K562 (cell line): ENCODE results near the gene PTPN13. TPM values are rescaled to one million over a fixed set of nuclear protein-coding genes. Genes with fewer than 3 reads are reported as not detected.

Source experiments
- ATAC-seq: fragments of 200-7000 bp; cut with Tn5 transposase; 3 replicates; pipeline ENCODE4 v1.9.1; 2020; ENCODE audit warnings: moderate library complexity
- BruUV-seq: library from RNA; stranded (reverse); fragments of 400-500 nt; replicated peaks from 2 replicates; lab custom pipeline; 2021; lab: Mats Ljungman, UMichigan
- CTCF ChIA-PET: fragments of 300-600 bp; formaldehyde crosslinking; extraction: SDS; loops from one replicate; lab custom pipeline; 2021; ENCODE audit warnings: low intra/inter-chr PET ratio; lab: Yijun Ruan, JAX
- POLR2A ChIA-PET: fragments of 300-600, 350-650 bp; sonication (Branson Sonifier 250); formaldehyde crosslinking; extraction: SDS; loops from one replicate; lab custom pipeline; 2021; ENCODE audit warnings: antibody characterized with exemption, inconsistent platforms; lab: Yijun Ruan, JAX
- DNase-seq, 4 experiments: peaks; one replicate each; pipeline versions ENCODE4 v3.0.0 to v3.0.0-alpha.2; 2011 to 2018; ENCODE audit warnings: low spot score in 3 of 4, mixed read lengths in 3 of 4; ENCODE audit errors: extremely low read depth in 1 of 4
- FAIRE-seq: peaks from 2 replicates; lab custom pipeline; 2011; peaks lifted over from hg19 to GRCh38; lab: Jason Lieb, UNC
- H2AFZ ChIP-seq: 2 replicates; pipeline ENCODE4 v1.6.0; 2011; ENCODE audit warnings: low read depth, low read length, control low read depth, inconsistent platforms
- H3K27ac ChIP-seq: fragments of 200-600 bp; 3 replicates; pipeline ENCODE4 v1.8.0; 2011; ENCODE audit warnings: low read depth, mild to moderate bottlenecking, control low read depth, inconsistent platforms, low read length, moderate library complexity, mixed read lengths; ENCODE audit errors: extremely low read depth
- H3K27me3 ChIP-seq, 2 experiments: fragments of 300-600 bp in 1 of 2; 2 replicates in 1 of 2; 3 replicates in 1 of 2; pipeline versions ENCODE4 v1.6.0 to v1.8.0; 2011; ENCODE audit warnings: inconsistent platforms in 2 of 2, low read length in 2 of 2, mild to moderate bottlenecking in 1 of 2, mixed read lengths in 1 of 2, moderate library complexity in 1 of 2; ENCODE audit not compliant: control insufficient read depth in 2 of 2, insufficient read depth in 2 of 2
- H3K36me3 ChIP-seq: fragments of 300-600 bp; 3 replicates; pipeline ENCODE4 v1.8.0; 2011; ENCODE audit warnings: mild to moderate bottlenecking, low read length, inconsistent platforms; ENCODE audit not compliant: control insufficient read depth, insufficient read depth
- H3K4me1 ChIP-seq, 2 experiments: fragments of 200-600 bp in 1 of 2; replicated peaks in 1 of 2; 2 replicates in 1 of 2; 3 replicates in 1 of 2; pipeline versions ENCODE4 v1.5.1 to v1.8.0; 2011; ENCODE audit warnings: inconsistent platforms in 2 of 2, low read length in 2 of 2, mild to moderate bottlenecking in 1 of 2, mixed read lengths in 1 of 2, moderate library complexity in 1 of 2; ENCODE audit not compliant: control insufficient read depth in 2 of 2, insufficient read depth in 2 of 2
- H3K4me2 ChIP-seq: 2 replicates; pipeline ENCODE4 v1.6.1; 2011; ENCODE audit warnings: low read length, control low read depth, inconsistent platforms, mixed read lengths; ENCODE audit not compliant: insufficient read depth
- H3K4me3 ChIP-seq: fragments of 200-600 bp; sonication (generic), shearing (Covaris generic); 2 replicates; pipeline ENCODE4 v1.5.1; 2016; ENCODE audit warnings: control low read depth, inconsistent platforms
- H3K79me2 ChIP-seq: fragments of 200-600 bp; 3 replicates; pipeline ENCODE4 v1.8.0; 2011; ENCODE audit warnings: low read length, inconsistent platforms; ENCODE audit not compliant: control insufficient read depth, insufficient read depth
- H3K9ac ChIP-seq, 2 experiments: 2 replicates each; pipeline versions ENCODE4 v1.6.0 to v1.6.1; 2011; ENCODE audit warnings: low read depth in 2 of 2, low read length in 2 of 2, control low read depth in 1 of 2, inconsistent platforms in 1 of 2, mild to moderate bottlenecking in 1 of 2, mixed read lengths in 1 of 2; ENCODE audit not compliant: insufficient read depth in 1 of 2
- H3K9me1 ChIP-seq: one replicate; pipeline ENCODE4 v1.6.0; 2011; ENCODE audit warnings: inconsistent platforms, mild to moderate bottlenecking, low read length, moderate library complexity; ENCODE audit not compliant: control insufficient read depth, insufficient read depth
- H3K9me3 ChIP-seq: replicated peaks from 2 replicates; pipeline ENCODE4 v1.5.1; 2011; ENCODE audit warnings: low read depth, low read length, inconsistent platforms; ENCODE audit not compliant: control insufficient read depth, insufficient read depth
- H4K20me1 ChIP-seq: replicated peaks from 2 replicates; pipeline ENCODE4 v1.6.1; 2011; ENCODE audit warnings: low read length, inconsistent platforms, mixed read lengths; ENCODE audit not compliant: control insufficient read depth, insufficient read depth
- BACH1 ChIP-seq: fragments of 200-800 bp; sonication (Bioruptor generic); IDR thresholded peaks from 2 replicates; pipeline ENCODE4 v1.6.1; 2016; ENCODE audit warnings: missing genetic modification characterization, missing compliant biosample characterization
- HMGN3 ChIP-seq: IDR thresholded peaks from 2 replicates; pipeline ENCODE4 v1.6.1; 2011; ENCODE audit warnings: borderline replicate concordance, low read depth, mild to moderate bottlenecking, mixed read lengths, low read length; ENCODE audit not compliant: insufficient read length; ENCODE audit errors: extremely low read depth
- MBD2 ChIP-seq: sonication (generic); IDR thresholded peaks from 2 replicates; pipeline ENCODE4 v1.6.1; 2016; ENCODE audit warnings: low read depth, borderline replicate concordance
- NR3C1 ChIP-seq: sonication (generic); formaldehyde crosslinking; IDR thresholded peaks from 2 replicates; pipeline ENCODE4 v1.8.1; 2022; ENCODE audit warnings: missing genetic modification reagents
- SRSF9 ChIP-seq: fragments of 200-400 bp; formaldehyde crosslinking; IDR thresholded peaks from 2 replicates; pipeline ENCODE4 v1.6.1; 2017; ENCODE audit warnings: low read depth, low read length, borderline replicate concordance
- STAG1 ChIP-seq: sonication (generic); formaldehyde crosslinking; IDR thresholded peaks from 2 replicates; pipeline ENCODE4 v1.5.0; 2020; ENCODE audit warnings: missing genetic modification reagents, borderline replicate concordance
- TGIF2 ChIP-seq: sonication (generic); formaldehyde crosslinking; IDR thresholded peaks from 2 replicates; pipeline ENCODE4 v1.8.1; 2022; ENCODE audit warnings: mild to moderate bottlenecking, missing genetic modification reagents, moderate library complexity
- ZNF253 ChIP-seq: fragments of 250-450 bp; sonication (Bioruptor Pico); conservative IDR thresholded peaks from 2 replicates; pipeline ENCODE4 v1.6.1; 2021; ENCODE audit warnings: mild to moderate bottlenecking
- ZNF830 ChIP-seq: fragments of 250-450 bp; sonication (Bioruptor Pico); IDR thresholded peaks from 2 replicates; pipeline ENCODE4 v1.5.0; 2021; ENCODE audit warnings: mild to moderate bottlenecking
- WGBS: fragments of 100-300 bp; shearing (Covaris generic); methylation state at CpG from one replicate; pipeline ENCODE4 v1.1.6; 2016; ENCODE audit warnings: low coverage, mixed read lengths; ENCODE audit not compliant: insufficient coverage; ENCODE audit errors: missing lambda C conversion rate; 5-methylcytosine and 5-hydroxymethylcytosine counted together
- in situ Hi-C: fragments of 300-500 bp; cut with MboI; formaldehyde crosslinking; loops from 4 replicates; pipeline ENCODE4 v1.15.0; 2018; ENCODE audit warnings: inconsistent platforms, mixed read lengths
- intact Hi-C: fragments of 100-400 bp; cut with micrococcal nuclease; formaldehyde crosslinking; loops from 2 replicates; pipeline ENCODE4 v1.14.2; 2022
- polyA plus RNA-seq, 8 experiments: library from polyadenylated mRNA; depleted of rRNA in 4 of 8; stranded (reverse) in 5 of 8; unstranded in 3 of 8; fragments of >200 nt; fragmentation: Nextera tagmentation in 2 of 8; fragmentation: Illumina TruSeq in 1 of 8; extraction: Ambion mirVana in 2 of 8; extraction: Trizol in 1 of 8; gene quantifications; 2 replicates each; pipeline versions ENCODE4 v1.2.1 to v1.2.3, GENCODE V29; 2011 to 2014; ENCODE audit warnings: inconsistent platforms in 1 of 8, missing spikeins in 1 of 8
- total RNA-seq, 7 experiments: library from RNA; depleted of rRNA in 6 of 7; stranded (reverse); fragments of >200 nt in 6 of 7; fragmentation: Illumina TruSeq in 2 of 7; extraction: Trizol in 2 of 7; gene quantifications; 2 replicates each; pipeline versions ENCODE4 v1.2.1 to v1.2.3, GENCODE V29; 2011 to 2021; ENCODE audit warnings: low replicate concordance in 1 of 7
- TF ChIP-seq, protein P1 (sequence below): IDR thresholded peaks from 2 replicates; pipeline ENCODE4 v1.6.1; 2014; ENCODE audit warnings: antibody characterized with exemption
- TF ChIP-seq, protein P2 (sequence below), 2 experiments: fragments of 450-650 bp; IDR thresholded peaks; 2 replicates each; pipeline ENCODE4 v1.6.1; 2016
- TF ChIP-seq, protein P3 (sequence below): fragments of 200-400 bp; formaldehyde crosslinking; IDR thresholded peaks from 2 replicates; pipeline ENCODE4 v1.6.1; 2017; ENCODE audit warnings: mild to moderate bottlenecking, low read depth, low read length, moderate library complexity

Gene PTPN13
- total and polyA plus RNA-seq, 9 of the 15 experiments (the other 6 are each of a cell fraction or from before 2014, with no cell fraction given), result 0.33 TPM; not detected in 8

- BruUV-seq, result no TSS peak
- peaks cover 8 to 15% of the 10 kb centered on the region in 2 experiments; a peak in 4 of 5 replicates for H3K27me3 ChIP-seq
- H3K4me2 ChIP-seq, result no peak overlapping the region
- POLR2A ChIA-PET, result no interaction called here
- in situ Hi-C loops, result no loop called here
- H3K4me3 ChIP-seq, result no peak overlapping the region
- no peak for ATAC-seq
- TF ChIP-seq, protein P1, sequence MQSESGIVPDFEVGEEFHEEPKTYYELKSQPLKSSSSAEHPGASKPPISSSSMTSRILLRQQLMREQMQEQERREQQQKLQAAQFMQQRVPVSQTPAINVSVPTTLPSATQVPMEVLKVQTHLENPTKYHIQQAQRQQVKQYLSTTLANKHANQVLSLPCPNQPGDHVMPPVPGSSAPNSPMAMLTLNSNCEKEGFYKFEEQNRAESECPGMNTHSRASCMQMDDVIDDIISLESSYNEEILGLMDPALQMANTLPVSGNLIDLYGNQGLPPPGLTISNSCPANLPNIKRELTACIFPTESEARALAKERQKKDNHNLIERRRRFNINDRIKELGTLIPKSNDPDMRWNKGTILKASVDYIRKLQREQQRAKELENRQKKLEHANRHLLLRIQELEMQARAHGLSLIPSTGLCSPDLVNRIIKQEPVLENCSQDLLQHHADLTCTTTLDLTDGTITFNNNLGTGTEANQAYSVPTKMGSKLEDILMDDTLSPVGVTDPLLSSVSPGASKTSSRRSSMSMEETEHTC, result no peak
- FAIRE-seq, result no peak
- 1% methylated on average over 4 of the region's 4 CpGs for WGBS
- H3K4me1 ChIP-seq, result no peaks in the 10 kb centered on the region
- no peaks in the 10 kb centered on the region for H3K36me3 ChIP-seq
- H4K20me1 ChIP-seq, result no peaks in the 10 kb centered on the region
- H3K9ac ChIP-seq, result no peak overlapping the region
- H3K9me1 ChIP-seq, result peaks cover 3% of the 10 kb centered on the region
- H3K9me3 ChIP-seq, result no peaks in the 10 kb centered on the region
- no peak for DNase-seq
- no peaks in the 10 kb centered on the region for H3K79me2 ChIP-seq
- intact Hi-C loops, result no loop called here
- H2AFZ ChIP-seq, result no peak overlapping the region
- CTCF ChIA-PET, result no interaction called here
- H3K27ac ChIP-seq, result no peak overlapping the region
Measured at GRCh38 chr4:86847571-86847970, 253.5 kb downstream of the PTPN13 start.

DNA sequence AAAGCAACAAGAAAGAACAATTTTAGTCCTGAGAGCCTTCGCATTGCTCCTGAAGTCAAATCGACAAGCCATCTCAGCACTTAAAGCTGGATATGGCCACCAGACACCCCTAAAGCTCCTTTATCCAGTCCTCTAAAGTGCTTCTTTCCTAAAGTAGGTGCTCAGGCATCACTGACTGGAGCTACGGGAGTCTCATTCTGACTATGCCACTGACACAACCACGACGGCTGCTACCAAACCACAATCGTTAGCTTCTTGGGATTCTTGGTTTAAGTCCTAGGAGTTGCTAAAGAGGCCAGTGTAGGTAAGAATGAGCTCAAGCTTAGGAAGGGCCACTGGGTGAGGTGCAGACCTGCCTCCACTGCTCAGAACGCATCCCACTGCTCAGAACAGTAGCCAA is 254.0 kb downstream of the PTPN13 start:
- no peaks in the 10 kb centered on the region for H3K4me1 ChIP-seq
- H3K79me2 ChIP-seq, result no peaks in the 10 kb centered on the region
- DNase-seq, result no peak
- POLR2A ChIA-PET, result no interaction called here
- CTCF ChIA-PET, result no interaction called here
- no peak overlapping the region for H3K9ac ChIP-seq
- WGBS, result under 1% methylated on average over 7 of the region's 7 CpGs
- H3K4me2 ChIP-seq, result no peak overlapping the region
- H3K27me3 ChIP-seq, result peaks cover 8 to 15% of the 10 kb centered on the region in 2 experiments; a peak in 4 of 5 replicates
- no peak for FAIRE-seq
- no peaks in the 10 kb centered on the region for H3K36me3 ChIP-seq
- no peak overlapping the region for H2AFZ ChIP-seq
- no peak overlapping the region for H3K4me3 ChIP-seq
- intact Hi-C loops, result no loop called here
- no peak for ATAC-seq
- peaks cover 3% of the 10 kb centered on the region for H3K9me1 ChIP-seq
- in situ Hi-C loops, result no loop called here
- BruUV-seq, result no TSS peak
- H3K27ac ChIP-seq, result no peak overlapping the region
- no peaks in the 10 kb centered on the region for H3K9me3 ChIP-seq
- H4K20me1 ChIP-seq, result no peaks in the 10 kb centered on the region
- TF ChIP-seq ZNF830 (CRISPR knock-in tag), result no peak
- no peak for TF ChIP-seq ZNF253 (CRISPR knock-in tag)
- TF ChIP-seq NR3C1, result no peak
- no peak for TF ChIP-seq BACH1
- TF ChIP-seq, protein P2, sequence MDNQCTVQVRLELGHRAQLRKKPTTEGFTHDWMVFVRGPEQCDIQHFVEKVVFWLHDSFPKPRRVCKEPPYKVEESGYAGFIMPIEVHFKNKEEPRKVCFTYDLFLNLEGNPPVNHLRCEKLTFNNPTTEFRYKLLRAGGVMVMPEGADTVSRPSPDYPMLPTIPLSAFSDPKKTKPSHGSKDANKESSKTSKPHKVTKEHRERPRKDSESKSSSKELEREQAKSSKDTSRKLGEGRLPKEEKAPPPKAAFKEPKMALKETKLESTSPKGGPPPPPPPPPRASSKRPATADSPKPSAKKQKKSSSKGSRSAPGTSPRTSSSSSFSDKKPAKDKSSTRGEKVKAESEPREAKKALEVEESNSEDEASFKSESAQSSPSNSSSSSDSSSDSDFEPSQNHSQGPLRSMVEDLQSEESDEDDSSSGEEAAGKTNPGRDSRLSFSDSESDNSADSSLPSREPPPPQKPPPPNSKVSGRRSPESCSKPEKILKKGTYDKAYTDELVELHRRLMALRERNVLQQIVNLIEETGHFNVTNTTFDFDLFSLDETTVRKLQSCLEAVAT (IDR thresholded peaks at IDR 0.05), result no peak
- TF ChIP-seq SRSF9, result no peak
- TF ChIP-seq, protein P3, sequence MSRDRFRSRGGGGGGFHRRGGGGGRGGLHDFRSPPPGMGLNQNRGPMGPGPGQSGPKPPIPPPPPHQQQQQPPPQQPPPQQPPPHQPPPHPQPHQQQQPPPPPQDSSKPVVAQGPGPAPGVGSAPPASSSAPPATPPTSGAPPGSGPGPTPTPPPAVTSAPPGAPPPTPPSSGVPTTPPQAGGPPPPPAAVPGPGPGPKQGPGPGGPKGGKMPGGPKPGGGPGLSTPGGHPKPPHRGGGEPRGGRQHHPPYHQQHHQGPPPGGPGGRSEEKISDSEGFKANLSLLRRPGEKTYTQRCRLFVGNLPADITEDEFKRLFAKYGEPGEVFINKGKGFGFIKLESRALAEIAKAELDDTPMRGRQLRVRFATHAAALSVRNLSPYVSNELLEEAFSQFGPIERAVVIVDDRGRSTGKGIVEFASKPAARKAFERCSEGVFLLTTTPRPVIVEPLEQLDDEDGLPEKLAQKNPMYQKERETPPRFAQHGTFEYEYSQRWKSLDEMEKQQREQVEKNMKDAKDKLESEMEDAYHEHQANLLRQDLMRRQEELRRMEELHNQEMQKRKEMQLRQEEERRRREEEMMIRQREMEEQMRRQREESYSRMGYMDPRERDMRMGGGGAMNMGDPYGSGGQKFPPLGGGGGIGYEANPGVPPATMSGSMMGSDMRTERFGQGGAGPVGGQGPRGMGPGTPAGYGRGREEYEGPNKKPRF, result no peak
- TF ChIP-seq STAG1, result no peak
- TF ChIP-seq HMGN3, result no peak
- TF ChIP-seq MBD2, result no peak
- no peak for TF ChIP-seq TGIF2 (CRISPR knock-in tag)
